Neural cell (in vitro differentiated cells): Measurements from ENCODE around the gene OGA. TPM values are rescaled to one million over a fixed set of nuclear protein-coding genes. Genes with fewer than 3 reads are reported as not detected.

Experiments used
- H2AFZ ChIP-seq: fragments of 200-600, 300-800 bp; sonication (generic), shearing (Covaris generic); 2 replicates; pipeline ENCODE4 v1.6.0; 2014; ENCODE audit warnings: low read depth, mild to moderate bottlenecking, antibody characterized with exemption, low read length, moderate library complexity
- H3F3A ChIP-seq: fragments of 200-600 bp; shearing (Covaris generic); 2 replicates; pipeline ENCODE4 v1.6.1; 2016; ENCODE audit warnings: mild to moderate bottlenecking, moderate library complexity, mixed read lengths, antibody characterized with exemption, low read length; ENCODE audit not compliant: insufficient read depth, poor library complexity, severe bottlenecking
- H3K27ac ChIP-seq: fragments of 200-600, 300-800 bp; sonication (generic), shearing (Covaris generic); 2 replicates; pipeline ENCODE4 v1.5.1; 2014; ENCODE audit warnings: mild to moderate bottlenecking, low read length, moderate library complexity
- H3K27me3 ChIP-seq: fragments of 300-800, 200-600 bp; sonication (generic), shearing (Covaris generic); 2 replicates; pipeline ENCODE4 v1.6.0; 2014; ENCODE audit warnings: mild to moderate bottlenecking, low read depth, low read length, moderate library complexity; ENCODE audit not compliant: insufficient read depth
- H3K36me3 ChIP-seq: fragments of 300-800, 200-600 bp; sonication (generic), shearing (Covaris generic); 2 replicates; pipeline ENCODE4 v1.5.1; 2014; ENCODE audit warnings: mild to moderate bottlenecking, antibody characterized with exemption, low read length, moderate library complexity; ENCODE audit not compliant: insufficient read depth
- H3K4me2 ChIP-seq: fragments of 300-800, 200-600 bp; sonication (generic), shearing (Covaris generic); 2 replicates; pipeline ENCODE4 v1.6.0; 2014; ENCODE audit warnings: mild to moderate bottlenecking, low read length
- H3K4me3 ChIP-seq: fragments of 300-800, 200-600 bp; sonication (generic), shearing (Covaris generic); 2 replicates; pipeline ENCODE4 v1.5.1; 2014; ENCODE audit warnings: mild to moderate bottlenecking, low read length, moderate library complexity
- H3K79me2 ChIP-seq: fragments of 200-600 bp; shearing (Covaris generic); replicated peaks from 2 replicates; pipeline ENCODE4 v1.6.0; 2014; ENCODE audit warnings: mild to moderate bottlenecking, low read length, moderate library complexity; ENCODE audit not compliant: insufficient read depth
- H3K9ac ChIP-seq: fragments of 300-800, 200-600 bp; sonication (generic), shearing (Covaris generic); 2 replicates; pipeline ENCODE4 v1.6.1; 2016; ENCODE audit warnings: mild to moderate bottlenecking, low read length, mixed read lengths
- H3K9me2 ChIP-seq: fragments of 200-600 bp; shearing (Covaris generic); 2 replicates; pipeline ENCODE4 v1.6.1; 2016; ENCODE audit warnings: mild to moderate bottlenecking, low read length, mixed read lengths; ENCODE audit not compliant: insufficient read depth
- H3K9me3 ChIP-seq: fragments of 200-600, 300-800 bp; sonication (generic), shearing (Covaris generic); 2 replicates; pipeline ENCODE4 v1.6.1; 2016; ENCODE audit warnings: mild to moderate bottlenecking, mixed run types, low read length, moderate library complexity, mixed read lengths
- H4K20me1 ChIP-seq: fragments of 200-600 bp; shearing (Covaris generic); 2 replicates; pipeline ENCODE4 v1.6.1; 2016; ENCODE audit warnings: mild to moderate bottlenecking, mixed run types; ENCODE audit not compliant: insufficient read depth
- EP300 ChIP-seq: fragments of 450-650 bp; conservative IDR thresholded peaks from 2 replicates; pipeline ENCODE4 v1.6.1; 2014; ENCODE audit warnings: antibody characterized with exemption, mild to moderate bottlenecking, moderate library complexity; ENCODE audit not compliant: poor library complexity, severe bottlenecking
- EZH2 ChIP-seq: fragments of 200-600, 300-800 bp; shearing (Covaris generic), sonication (generic); IDR thresholded peaks from 2 replicates; pipeline ENCODE4 v1.6.1; 2014; ENCODE audit warnings: antibody characterized with exemption, low read length, borderline replicate concordance, mild to moderate bottlenecking; ENCODE audit not compliant: insufficient read depth, poor library complexity, severe bottlenecking
- MXI1 ChIP-seq: fragments of 450-650 bp; conservative IDR thresholded peaks from 2 replicates; pipeline ENCODE4 v1.6.1; 2014; ENCODE audit warnings: antibody characterized with exemption, mild to moderate bottlenecking; ENCODE audit not compliant: poor library complexity, severe bottlenecking
- POLR2AphosphoS5 ChIP-seq: IDR thresholded peaks from 2 replicates; pipeline ENCODE4 v1.6.1; 2012
- RAD21 ChIP-seq: fragments of 450-650 bp; conservative IDR thresholded peaks from 2 replicates; pipeline ENCODE4 v1.6.1; 2014; ENCODE audit warnings: antibody characterized with exemption, mild to moderate bottlenecking, moderate library complexity
- SMC3 ChIP-seq: fragments of 450-650 bp; conservative IDR thresholded peaks from 2 replicates; pipeline ENCODE4 v1.6.1; 2014; ENCODE audit warnings: antibody characterized with exemption, mild to moderate bottlenecking, moderate library complexity; ENCODE audit not compliant: poor library complexity
- TAF1 ChIP-seq: IDR thresholded peaks from 2 replicates; pipeline ENCODE4 v1.6.1; 2012; ENCODE audit warnings: low read depth
- polyA plus RNA-seq: library from polyadenylated mRNA; depleted of rRNA; stranded (reverse); fragments of >200 nt; gene quantifications from 2 replicates; pipeline ENCODE4 v1.2.3, GENCODE V29; 2014
- TF ChIP-seq, protein P1 (sequence below): IDR thresholded peaks from 2 replicates; pipeline ENCODE4 v1.6.1; 2012; ENCODE audit warnings: borderline replicate concordance
- TF ChIP-seq, protein P2 (sequence below): fragments of 450-650 bp; IDR thresholded peaks from 2 replicates; pipeline ENCODE4 v1.5.1; 2014; ENCODE audit warnings: antibody characterized with exemption, mild to moderate bottlenecking, moderate library complexity; ENCODE audit not compliant: poor library complexity, severe bottlenecking

Gene OGA
- polyA plus RNA-seq, 1 donor from 2014 or later = 357 TPM

DNA sequence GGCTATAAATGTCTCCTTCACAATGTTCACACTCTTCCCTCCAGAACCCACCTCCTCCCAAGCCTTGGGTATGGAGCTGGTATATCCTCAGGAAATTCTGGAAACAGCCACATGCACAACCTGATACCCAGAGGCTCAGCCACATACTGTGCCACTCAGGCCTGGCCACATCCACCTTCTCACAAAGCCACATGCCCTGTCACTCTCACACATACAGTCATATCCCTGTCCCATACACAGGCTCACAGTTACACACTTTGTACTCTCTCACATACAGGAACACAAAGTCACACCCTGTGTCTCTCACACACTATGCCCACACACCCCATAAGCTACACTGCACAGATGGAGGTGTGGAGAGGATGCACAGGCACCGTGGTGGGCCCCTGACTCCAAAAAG is 15.2 kb upstream of the OGA start:
- TF ChIP-seq POLR2AphosphoS5 (no peak), EP300 (no peak), SMC3 (no peak), RAD21 (no peak), MXI1 (no peak)
- TF ChIP-seq, protein P1, sequence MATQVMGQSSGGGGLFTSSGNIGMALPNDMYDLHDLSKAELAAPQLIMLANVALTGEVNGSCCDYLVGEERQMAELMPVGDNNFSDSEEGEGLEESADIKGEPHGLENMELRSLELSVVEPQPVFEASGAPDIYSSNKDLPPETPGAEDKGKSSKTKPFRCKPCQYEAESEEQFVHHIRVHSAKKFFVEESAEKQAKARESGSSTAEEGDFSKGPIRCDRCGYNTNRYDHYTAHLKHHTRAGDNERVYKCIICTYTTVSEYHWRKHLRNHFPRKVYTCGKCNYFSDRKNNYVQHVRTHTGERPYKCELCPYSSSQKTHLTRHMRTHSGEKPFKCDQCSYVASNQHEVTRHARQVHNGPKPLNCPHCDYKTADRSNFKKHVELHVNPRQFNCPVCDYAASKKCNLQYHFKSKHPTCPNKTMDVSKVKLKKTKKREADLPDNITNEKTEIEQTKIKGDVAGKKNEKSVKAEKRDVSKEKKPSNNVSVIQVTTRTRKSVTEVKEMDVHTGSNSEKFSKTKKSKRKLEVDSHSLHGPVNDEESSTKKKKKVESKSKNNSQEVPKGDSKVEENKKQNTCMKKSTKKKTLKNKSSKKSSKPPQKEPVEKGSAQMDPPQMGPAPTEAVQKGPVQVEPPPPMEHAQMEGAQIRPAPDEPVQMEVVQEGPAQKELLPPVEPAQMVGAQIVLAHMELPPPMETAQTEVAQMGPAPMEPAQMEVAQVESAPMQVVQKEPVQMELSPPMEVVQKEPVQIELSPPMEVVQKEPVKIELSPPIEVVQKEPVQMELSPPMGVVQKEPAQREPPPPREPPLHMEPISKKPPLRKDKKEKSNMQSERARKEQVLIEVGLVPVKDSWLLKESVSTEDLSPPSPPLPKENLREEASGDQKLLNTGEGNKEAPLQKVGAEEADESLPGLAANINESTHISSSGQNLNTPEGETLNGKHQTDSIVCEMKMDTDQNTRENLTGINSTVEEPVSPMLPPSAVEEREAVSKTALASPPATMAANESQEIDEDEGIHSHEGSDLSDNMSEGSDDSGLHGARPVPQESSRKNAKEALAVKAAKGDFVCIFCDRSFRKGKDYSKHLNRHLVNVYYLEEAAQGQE = no peak
- TF ChIP-seq, protein P2, sequence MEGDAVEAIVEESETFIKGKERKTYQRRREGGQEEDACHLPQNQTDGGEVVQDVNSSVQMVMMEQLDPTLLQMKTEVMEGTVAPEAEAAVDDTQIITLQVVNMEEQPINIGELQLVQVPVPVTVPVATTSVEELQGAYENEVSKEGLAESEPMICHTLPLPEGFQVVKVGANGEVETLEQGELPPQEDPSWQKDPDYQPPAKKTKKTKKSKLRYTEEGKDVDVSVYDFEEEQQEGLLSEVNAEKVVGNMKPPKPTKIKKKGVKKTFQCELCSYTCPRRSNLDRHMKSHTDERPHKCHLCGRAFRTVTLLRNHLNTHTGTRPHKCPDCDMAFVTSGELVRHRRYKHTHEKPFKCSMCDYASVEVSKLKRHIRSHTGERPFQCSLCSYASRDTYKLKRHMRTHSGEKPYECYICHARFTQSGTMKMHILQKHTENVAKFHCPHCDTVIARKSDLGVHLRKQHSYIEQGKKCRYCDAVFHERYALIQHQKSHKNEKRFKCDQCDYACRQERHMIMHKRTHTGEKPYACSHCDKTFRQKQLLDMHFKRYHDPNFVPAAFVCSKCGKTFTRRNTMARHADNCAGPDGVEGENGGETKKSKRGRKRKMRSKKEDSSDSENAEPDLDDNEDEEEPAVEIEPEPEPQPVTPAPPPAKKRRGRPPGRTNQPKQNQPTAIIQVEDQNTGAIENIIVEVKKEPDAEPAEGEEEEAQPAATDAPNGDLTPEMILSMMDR = no peak
- Histone ChIP-seq H3K4me2 (no peak overlapping the region), H3F3A (no peaks in the 10 kb centered on the region), H2AFZ (no peak overlapping the region), H3K27ac (no peak overlapping the region), H3K27me3 (no peaks in the 10 kb centered on the region), H3K79me2 (no peaks in the 10 kb centered on the region), H3K4me3 (no peak overlapping the region), H3K9me3 (no peaks in the 10 kb centered on the region), H3K9me2 (no peaks in the 10 kb centered on the region), H4K20me1 (no peaks in the 10 kb centered on the region), H3K9ac (no peak overlapping the region), H3K36me3 (no peaks in the 10 kb centered on the region)

DNA sequence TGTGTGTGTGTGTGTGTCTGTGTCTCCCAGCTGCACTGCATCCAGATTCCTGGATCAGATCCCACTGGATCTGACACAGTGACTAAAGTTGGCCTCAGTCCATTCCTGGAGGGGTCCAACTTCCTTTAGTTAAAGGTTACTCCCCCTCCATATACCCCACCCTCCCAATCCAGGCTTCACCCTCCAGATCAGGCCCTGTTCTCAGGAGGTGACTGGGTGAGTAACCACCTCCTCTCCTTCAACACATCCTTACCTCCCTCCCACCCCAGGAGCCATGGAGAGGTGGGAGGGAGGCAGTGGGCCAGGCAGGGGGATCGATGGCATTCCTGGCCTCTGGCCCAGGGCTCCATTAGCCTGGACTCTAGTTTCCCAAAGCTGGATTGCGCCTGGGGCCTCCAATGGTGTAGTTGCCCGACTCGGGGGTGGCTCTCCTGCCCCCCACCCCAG is 14.1 kb upstream of the OGA start:
- Histone ChIP-seq H3K9me2 (no peaks in the 10 kb centered on the region), H3K27me3 (no peaks in the 10 kb centered on the region), H3K79me2 (no peaks in the 10 kb centered on the region), H3K27ac (no peak overlapping the region), H3K4me3 (no peak overlapping the region), H3K9ac (no peak overlapping the region), H4K20me1 (no peaks in the 10 kb centered on the region), H2AFZ (no peak overlapping the region), H3K36me3 (no peaks in the 10 kb centered on the region), H3F3A (no peaks in the 10 kb centered on the region), H3K4me2 (no peak overlapping the region), H3K9me3 (no peaks in the 10 kb centered on the region)
- no peak for TF ChIP-seq SMC3
- TF ChIP-seq EZH2 = no peak
- TF ChIP-seq, protein P1 = no peak
- TF ChIP-seq, protein P2 = no peak
- TF ChIP-seq RAD21 = no peak
- no peak for TF ChIP-seq TAF1
- TF ChIP-seq MXI1 = no peak
- no peak for TF ChIP-seq EP300
